H1 (cell line): Measurements from ENCODE around the gene CCDC178. TPM values are rescaled to one million over a fixed set of nuclear protein-coding genes. Genes with fewer than 3 reads are reported as not detected.

Source experiments
- CBX5 ChIP-seq: fragments of 300-800, 300-1000 bp; sonication (generic); IDR thresholded peaks from 2 replicates; pipeline ENCODE4 v1.7.1; 2016; ENCODE audit warnings: antibody characterized with exemption, low read length, low read depth
- CREB1 ChIP-seq: IDR thresholded peaks from 2 replicates; pipeline ENCODE4 v1.6.1; 2012; ENCODE audit warnings: inconsistent platforms
- POLR2AphosphoS5 ChIP-seq: IDR thresholded peaks from 2 replicates; pipeline ENCODE4 v1.6.1; 2011; ENCODE audit warnings: low read depth, low read length
- SIX5 ChIP-seq: IDR thresholded peaks from 2 replicates; pipeline ENCODE4 v1.6.1; 2011; ENCODE audit warnings: mild to moderate bottlenecking, low read depth, low read length
- SP1 ChIP-seq: IDR thresholded peaks from 2 replicates; pipeline ENCODE4 v1.6.1; 2011; ENCODE audit warnings: low read depth, low read length
- SRF ChIP-seq: IDR thresholded peaks from 2 replicates; pipeline ENCODE4 v1.6.1; 2011; ENCODE audit warnings: mild to moderate bottlenecking, low read depth, low read length, moderate library complexity
- polyA plus RNA-seq, 7 experiments: library from polyadenylated mRNA; depleted of rRNA in 3 of 7; stranded (reverse) in 5 of 7; unstranded in 2 of 7; fragments of >200 nt in 5 of 7; fragments of 200-250 nt in 2 of 7; gene quantifications; 1 replicate in 5 of 7; 2 replicates in 1 of 7; 4 replicates in 1 of 7; pipeline versions ENCODE4 v1.2.1 to v1.2.3, GENCODE V29; 2011 to 2013; ENCODE audit warnings: missing spikeins in 2 of 7, mixed read lengths in 2 of 7
- total RNA-seq: library from RNA; stranded (reverse); fragmentation: NEBNext Ultra II Directional; extraction: Animal tissue kit (Norgen Biotek cat#: 25700); gene quantifications from 2 replicates; pipeline ENCODE4 v1.2.1, GENCODE V29; 2021
- TF ChIP-seq, protein P1 (sequence below): fragments of 300-600 bp; sonication (generic); IDR thresholded peaks from 2 replicates; pipeline ENCODE4 v1.7.1; 2012; ENCODE audit warnings: low read length, moderate library complexity, mild to moderate bottlenecking, inconsistent platforms; ENCODE audit not compliant: insufficient replicate concordance

Gene CCDC178
- total and polyA plus RNA-seq, 2 of the 8 experiments (the other 6 are each of a cell fraction or from before 2014, with no cell fraction given) = not detected

GRCh38 chr18:32891797-32892196 lies 548.7 kb downstream of the CCDC178 start (continued):
- TF ChIP-seq SIX5 (no peak), CREB1 (no peak), SRF (no peak), CBX5 (no peak), SP1 (no peak), POLR2AphosphoS5 (no peak)
- TF ChIP-seq, protein P1, sequence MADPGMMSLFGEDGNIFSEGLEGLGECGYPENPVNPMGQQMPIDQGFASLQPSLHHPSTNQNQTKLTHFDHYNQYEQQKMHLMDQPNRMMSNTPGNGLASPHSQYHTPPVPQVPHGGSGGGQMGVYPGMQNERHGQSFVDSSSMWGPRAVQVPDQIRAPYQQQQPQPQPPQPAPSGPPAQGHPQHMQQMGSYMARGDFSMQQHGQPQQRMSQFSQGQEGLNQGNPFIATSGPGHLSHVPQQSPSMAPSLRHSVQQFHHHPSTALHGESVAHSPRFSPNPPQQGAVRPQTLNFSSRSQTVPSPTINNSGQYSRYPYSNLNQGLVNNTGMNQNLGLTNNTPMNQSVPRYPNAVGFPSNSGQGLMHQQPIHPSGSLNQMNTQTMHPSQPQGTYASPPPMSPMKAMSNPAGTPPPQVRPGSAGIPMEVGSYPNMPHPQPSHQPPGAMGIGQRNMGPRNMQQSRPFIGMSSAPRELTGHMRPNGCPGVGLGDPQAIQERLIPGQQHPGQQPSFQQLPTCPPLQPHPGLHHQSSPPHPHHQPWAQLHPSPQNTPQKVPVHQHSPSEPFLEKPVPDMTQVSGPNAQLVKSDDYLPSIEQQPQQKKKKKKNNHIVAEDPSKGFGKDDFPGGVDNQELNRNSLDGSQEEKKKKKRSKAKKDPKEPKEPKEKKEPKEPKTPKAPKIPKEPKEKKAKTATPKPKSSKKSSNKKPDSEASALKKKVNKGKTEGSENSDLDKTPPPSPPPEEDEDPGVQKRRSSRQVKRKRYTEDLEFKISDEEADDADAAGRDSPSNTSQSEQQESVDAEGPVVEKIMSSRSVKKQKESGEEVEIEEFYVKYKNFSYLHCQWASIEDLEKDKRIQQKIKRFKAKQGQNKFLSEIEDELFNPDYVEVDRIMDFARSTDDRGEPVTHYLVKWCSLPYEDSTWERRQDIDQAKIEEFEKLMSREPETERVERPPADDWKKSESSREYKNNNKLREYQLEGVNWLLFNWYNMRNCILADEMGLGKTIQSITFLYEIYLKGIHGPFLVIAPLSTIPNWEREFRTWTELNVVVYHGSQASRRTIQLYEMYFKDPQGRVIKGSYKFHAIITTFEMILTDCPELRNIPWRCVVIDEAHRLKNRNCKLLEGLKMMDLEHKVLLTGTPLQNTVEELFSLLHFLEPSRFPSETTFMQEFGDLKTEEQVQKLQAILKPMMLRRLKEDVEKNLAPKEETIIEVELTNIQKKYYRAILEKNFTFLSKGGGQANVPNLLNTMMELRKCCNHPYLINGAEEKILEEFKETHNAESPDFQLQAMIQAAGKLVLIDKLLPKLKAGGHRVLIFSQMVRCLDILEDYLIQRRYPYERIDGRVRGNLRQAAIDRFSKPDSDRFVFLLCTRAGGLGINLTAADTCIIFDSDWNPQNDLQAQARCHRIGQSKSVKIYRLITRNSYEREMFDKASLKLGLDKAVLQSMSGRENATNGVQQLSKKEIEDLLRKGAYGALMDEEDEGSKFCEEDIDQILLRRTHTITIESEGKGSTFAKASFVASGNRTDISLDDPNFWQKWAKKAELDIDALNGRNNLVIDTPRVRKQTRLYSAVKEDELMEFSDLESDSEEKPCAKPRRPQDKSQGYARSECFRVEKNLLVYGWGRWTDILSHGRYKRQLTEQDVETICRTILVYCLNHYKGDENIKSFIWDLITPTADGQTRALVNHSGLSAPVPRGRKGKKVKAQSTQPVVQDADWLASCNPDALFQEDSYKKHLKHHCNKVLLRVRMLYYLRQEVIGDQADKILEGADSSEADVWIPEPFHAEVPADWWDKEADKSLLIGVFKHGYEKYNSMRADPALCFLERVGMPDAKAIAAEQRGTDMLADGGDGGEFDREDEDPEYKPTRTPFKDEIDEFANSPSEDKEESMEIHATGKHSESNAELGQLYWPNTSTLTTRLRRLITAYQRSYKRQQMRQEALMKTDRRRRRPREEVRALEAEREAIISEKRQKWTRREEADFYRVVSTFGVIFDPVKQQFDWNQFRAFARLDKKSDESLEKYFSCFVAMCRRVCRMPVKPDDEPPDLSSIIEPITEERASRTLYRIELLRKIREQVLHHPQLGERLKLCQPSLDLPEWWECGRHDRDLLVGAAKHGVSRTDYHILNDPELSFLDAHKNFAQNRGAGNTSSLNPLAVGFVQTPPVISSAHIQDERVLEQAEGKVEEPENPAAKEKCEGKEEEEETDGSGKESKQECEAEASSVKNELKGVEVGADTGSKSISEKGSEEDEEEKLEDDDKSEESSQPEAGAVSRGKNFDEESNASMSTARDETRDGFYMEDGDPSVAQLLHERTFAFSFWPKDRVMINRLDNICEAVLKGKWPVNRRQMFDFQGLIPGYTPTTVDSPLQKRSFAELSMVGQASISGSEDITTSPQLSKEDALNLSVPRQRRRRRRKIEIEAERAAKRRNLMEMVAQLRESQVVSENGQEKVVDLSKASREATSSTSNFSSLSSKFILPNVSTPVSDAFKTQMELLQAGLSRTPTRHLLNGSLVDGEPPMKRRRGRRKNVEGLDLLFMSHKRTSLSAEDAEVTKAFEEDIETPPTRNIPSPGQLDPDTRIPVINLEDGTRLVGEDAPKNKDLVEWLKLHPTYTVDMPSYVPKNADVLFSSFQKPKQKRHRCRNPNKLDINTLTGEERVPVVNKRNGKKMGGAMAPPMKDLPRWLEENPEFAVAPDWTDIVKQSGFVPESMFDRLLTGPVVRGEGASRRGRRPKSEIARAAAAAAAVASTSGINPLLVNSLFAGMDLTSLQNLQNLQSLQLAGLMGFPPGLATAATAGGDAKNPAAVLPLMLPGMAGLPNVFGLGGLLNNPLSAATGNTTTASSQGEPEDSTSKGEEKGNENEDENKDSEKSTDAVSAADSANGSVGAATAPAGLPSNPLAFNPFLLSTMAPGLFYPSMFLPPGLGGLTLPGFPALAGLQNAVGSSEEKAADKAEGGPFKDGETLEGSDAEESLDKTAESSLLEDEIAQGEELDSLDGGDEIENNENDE = no peak
- TF ChIP-seq, all 59 proteins: peak for 0
